Loucy (cell line): ENCODE results near the gene SOX30.

Source experiments
- H2AFZ ChIP-seq: fragments of 200-600 bp; sonication (generic); 2 replicates; pipeline ENCODE4 v1.6.0; 2016; ENCODE audit warnings: antibody characterized with exemption, mild to moderate bottlenecking, low read length, moderate library complexity
- H3F3A ChIP-seq: fragments of 200-600 bp; 2 replicates; pipeline ENCODE4 v1.6.0; 2016; ENCODE audit warnings: antibody characterized with exemption, low read depth, mild to moderate bottlenecking
- H3K27me3 ChIP-seq: fragments of 200-600 bp; sonication (generic); 2 replicates; pipeline ENCODE4 v1.6.1; 2014; ENCODE audit warnings: low read length, mild to moderate bottlenecking; ENCODE audit not compliant: insufficient read depth, poor library complexity, severe bottlenecking
- H3K36me3 ChIP-seq: fragments of 200-600 bp; sonication (generic); 2 replicates; pipeline ENCODE4 v1.6.1; 2016; ENCODE audit warnings: low read length; ENCODE audit not compliant: insufficient read depth
- H3K4me1 ChIP-seq: fragments of 200-600 bp; sonication (generic); 2 replicates; pipeline ENCODE4 v1.5.1; 2014; ENCODE audit warnings: low read length, mild to moderate bottlenecking; ENCODE audit not compliant: insufficient read depth, poor library complexity, severe bottlenecking
- H3K4me2 ChIP-seq: fragments of 200-600 bp; sonication (generic); 2 replicates; pipeline ENCODE4 v1.6.0; 2014; ENCODE audit warnings: antibody characterized with exemption, low read length, low read depth, mild to moderate bottlenecking; ENCODE audit not compliant: poor library complexity, severe bottlenecking
- H3K4me3 ChIP-seq: fragments of 200-600 bp; sonication (generic); 2 replicates; pipeline ENCODE4 v1.5.1; 2014; ENCODE audit warnings: low read length, mild to moderate bottlenecking, mixed read lengths; ENCODE audit not compliant: poor library complexity, severe bottlenecking
- H3K79me2 ChIP-seq: fragments of 200-600 bp; sonication (generic); 2 replicates; pipeline ENCODE4 v1.6.1; 2014; ENCODE audit warnings: low read length; ENCODE audit not compliant: insufficient read depth
- H3K9ac ChIP-seq: fragments of 200-600 bp; sonication (generic); 2 replicates; pipeline ENCODE4 v1.6.0; 2014; ENCODE audit warnings: mild to moderate bottlenecking, low read depth, low read length, moderate library complexity; ENCODE audit not compliant: poor library complexity, severe bottlenecking
- H3K9me2 ChIP-seq: fragments of 200-600 bp; sonication (generic); replicated peaks from 2 replicates; pipeline ENCODE4 v1.6.1; 2016; ENCODE audit warnings: low read depth, low read length, mixed read lengths
- H3K9me3 ChIP-seq: fragments of 200-600 bp; sonication (generic); 2 replicates; pipeline ENCODE4 v1.6.1; 2014; ENCODE audit warnings: mild to moderate bottlenecking, antibody characterized with exemption, low read length, low read depth; ENCODE audit not compliant: insufficient read depth
- H4K20me1 ChIP-seq: fragments of 200-600 bp; sonication (generic); 2 replicates; pipeline ENCODE4 v1.6.0; 2014; ENCODE audit warnings: antibody characterized with exemption, low read length, mild to moderate bottlenecking; ENCODE audit not compliant: insufficient read depth, poor library complexity, severe bottlenecking
- CTCF ChIP-seq: fragments of 200-600 bp; sonication (generic); conservative IDR thresholded peaks from 2 replicates; pipeline ENCODE4 v1.5.1; 2014; ENCODE audit warnings: mild to moderate bottlenecking, antibody characterized with exemption, low read length
- EZH2phosphoT487 ChIP-seq: fragments of 200-600 bp; IDR thresholded peaks from 2 replicates; pipeline ENCODE4 v1.6.1; 2018; ENCODE audit warnings: antibody characterized with exemption, mild to moderate bottlenecking, moderate library complexity, borderline replicate concordance

Gene SOX30

GRCh38 chr5:157630341-157630740, 21.9 kb downstream of the SOX30 start:
- Histone ChIP-seq H3K27me3 (no peaks in the 10 kb centered on the region), H3K4me1 (no peaks in the 10 kb centered on the region), H3K4me3 (no peak overlapping the region), H3K79me2 (no peaks in the 10 kb centered on the region), H2AFZ (no peak overlapping the region), H3K4me2 (no peak overlapping the region), H3K9me2 (no peaks in the 10 kb centered on the region), H3K9ac (no peak overlapping the region), H3F3A (no peaks in the 10 kb centered on the region), H3K9me3 (peaks cover 3% of the 10 kb centered on the region; the same call in 1 of the 2 replicates), H4K20me1 (no peaks in the 10 kb centered on the region), H3K36me3 (no peaks in the 10 kb centered on the region)
- TF ChIP-seq EZH2phosphoT487 (no peak), CTCF (no peak)

GRCh38 chr5:157626831-157627230, 25.4 kb downstream of the SOX30 start:
- peaks cover 3% of the 10 kb centered on the region; the same call in 1 of the 2 replicates for H3K9me3 ChIP-seq
- H2AFZ ChIP-seq, result no peak overlapping the region
- H4K20me1 ChIP-seq, result no peaks in the 10 kb centered on the region
- no peaks in the 10 kb centered on the region for H3K9me2 ChIP-seq
- H3K4me3 ChIP-seq, result no peak overlapping the region
- no peaks in the 10 kb centered on the region for H3F3A ChIP-seq
- H3K36me3 ChIP-seq, result no peaks in the 10 kb centered on the region
- H3K79me2 ChIP-seq, result no peaks in the 10 kb centered on the region
- TF ChIP-seq CTCF (no peak), EZH2phosphoT487 (no peak)
- H3K4me1 ChIP-seq, result no peaks in the 10 kb centered on the region
- no peak overlapping the region for H3K9ac ChIP-seq
- H3K4me2 ChIP-seq, result no peak overlapping the region
- H3K27me3 ChIP-seq, result no peaks in the 10 kb centered on the region

- Histone ChIP-seq H3K4me2 (no peak overlapping the region), H3K4me3 (no peak overlapping the region), H3K4me1 (no peaks in the 10 kb centered on the region), H3K36me3 (no peaks in the 10 kb centered on the region), H3K9me2 (no peaks in the 10 kb centered on the region), H3K27me3 (no peaks in the 10 kb centered on the region), H3K9me3 (no peaks in the 10 kb centered on the region), H2AFZ (no peak overlapping the region), H3K9ac (no peak overlapping the region), H4K20me1 (no peaks in the 10 kb centered on the region), H3F3A (no peaks in the 10 kb centered on the region), H3K79me2 (no peaks in the 10 kb centered on the region)
- TF ChIP-seq EZH2phosphoT487 (no peak), CTCF (no peak)
Observed at GRCh38 chr5:157624144-157624543, 28.1 kb downstream of the SOX30 start.
